ENCODE measurements around the gene REST.
A peak's percentile ranks its signal among the peaks of the same experiment; 100 is the strongest.
"Not testable (repeated sequence)": the region's sequence is repeated elsewhere in the genome, so short reads cannot be mapped to it uniquely, and the experiment has no call there.

The REST gene

GRCh38 chr4:56907489-56908205, at the start of gene REST:
Gene REST (plus strand): TSS chr4:56907900. CDS start chr4:56910639, 2,739 bp downstream.
- peak; percentile 40 for DNase-seq

GRCh38 chr4:56859841-56860240, 47.9 kb upstream of the REST start:
- DNase-seq = no peak

- DNase-seq = no peak
Measured at GRCh38 chr4:56860781-56861180, 46.9 kb upstream of the REST start.

GRCh38 chr4:56861360-56861759, 46.3 kb upstream of the REST start:
- no peak for DNase-seq

GRCh38 chr4:56863441-56864139, 44.1 kb upstream of the REST start:
- peak; percentile 92 for DNase-seq

GRCh38 chr4:56870946-56871345, 36.8 kb upstream of the REST start:
- no peak for DNase-seq

- peak; percentile 39 for DNase-seq
Measured at GRCh38 chr4:56871371-56871866, 36.3 kb upstream of the REST start.

- DNase-seq = no peak
Measured at GRCh38 chr4:56874166-56874565, 33.5 kb upstream of the REST start.

GRCh38 chr4:56874923-56875322, 32.8 kb upstream of the REST start:
- no peak for DNase-seq

- DNase-seq = no peak
Measured at GRCh38 chr4:56876264-56876663, 31.4 kb upstream of the REST start.

- no peak for DNase-seq
Measured at GRCh38 chr4:56879996-56880395, 27.7 kb upstream of the REST start.

GRCh38 chr4:56880572-56880971, 27.1 kb upstream of the REST start:
- peak; percentile 74 for DNase-seq

- DNase-seq = not testable (repeated sequence)
Measured at GRCh38 chr4:56884511-56884910, 23.2 kb upstream of the REST start.

- DNase-seq = peak; percentile 44
Measured at GRCh38 chr4:56892691-56893090, 15.0 kb upstream of the REST start.

GRCh38 chr4:56897842-56898241, 9.9 kb upstream of the REST start:
- not testable (repeated sequence) for DNase-seq

GRCh38 chr4:56900186-56900585, 7.5 kb upstream of the REST start:
- not testable (repeated sequence) for DNase-seq

GRCh38 chr4:56902703-56903102, 5.0 kb upstream of the REST start:
- no peak for DNase-seq

GRCh38 chr4:56905796-56906195, 1.9 kb upstream of the REST start:
- DNase-seq = no peak

- DNase-seq = peak; percentile 19
Measured at GRCh38 chr4:56906489-56907393, 959 bp upstream of the REST start.

GRCh38 chr4:56908206-56909085, 746 bp downstream of the REST start:
- peak; percentile 43 for DNase-seq

GRCh38 chr4:56909086-56909894, 1.6 kb downstream of the REST start:
- peak; percentile 61 for DNase-seq

Measured in MV-4-11 (cell line).